ENCODE data around the gene NEK4.

DNA sequence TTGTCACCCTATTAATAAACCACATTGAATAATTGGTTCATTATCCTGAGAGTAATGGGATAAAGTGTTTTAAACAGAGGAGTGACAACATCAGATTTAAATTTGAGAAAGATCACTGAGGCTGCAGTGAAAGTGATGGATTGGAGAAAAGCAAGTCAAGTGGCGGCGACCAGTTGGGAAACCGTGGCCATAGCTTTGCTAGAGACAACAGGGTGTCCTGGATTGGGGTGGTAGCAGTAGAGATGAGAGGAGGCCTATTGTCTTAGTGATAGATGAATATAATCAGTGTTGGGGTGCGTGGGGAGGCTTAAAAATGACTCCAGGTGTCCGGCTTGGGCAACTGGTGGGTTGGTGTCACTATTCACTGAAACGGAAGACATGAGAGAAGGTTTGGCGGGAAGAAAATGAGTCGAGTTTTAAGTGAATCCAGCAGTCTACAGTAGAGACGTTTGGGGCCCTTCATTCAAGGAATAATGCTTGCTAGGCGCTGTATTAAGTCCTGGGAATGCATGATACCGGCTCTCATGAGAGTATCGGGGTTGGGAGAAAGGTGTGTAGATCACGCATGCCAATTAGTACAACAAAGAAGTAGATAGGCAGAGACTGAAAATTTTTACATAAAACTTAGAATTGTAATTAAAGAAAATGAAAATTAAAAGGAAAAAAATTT lies 819 bp downstream of the NEK4 start:
- TF ChIP-seq ZBTB37 (CRISPR knock-in tag; IDR thresholded peaks at IDR 0.05): no peak
- TF ChIP-seq KAT7 (CRISPR knock-in tag; IDR thresholded peaks at IDR 0.05; ENCODE audit: borderline replicate concordance): no peak
- TF ChIP-seq MTA1 (CRISPR knock-in tag; IDR thresholded peaks at IDR 0.05; ENCODE audit: borderline replicate concordance): no peak
- TF ChIP-seq, protein P1, sequence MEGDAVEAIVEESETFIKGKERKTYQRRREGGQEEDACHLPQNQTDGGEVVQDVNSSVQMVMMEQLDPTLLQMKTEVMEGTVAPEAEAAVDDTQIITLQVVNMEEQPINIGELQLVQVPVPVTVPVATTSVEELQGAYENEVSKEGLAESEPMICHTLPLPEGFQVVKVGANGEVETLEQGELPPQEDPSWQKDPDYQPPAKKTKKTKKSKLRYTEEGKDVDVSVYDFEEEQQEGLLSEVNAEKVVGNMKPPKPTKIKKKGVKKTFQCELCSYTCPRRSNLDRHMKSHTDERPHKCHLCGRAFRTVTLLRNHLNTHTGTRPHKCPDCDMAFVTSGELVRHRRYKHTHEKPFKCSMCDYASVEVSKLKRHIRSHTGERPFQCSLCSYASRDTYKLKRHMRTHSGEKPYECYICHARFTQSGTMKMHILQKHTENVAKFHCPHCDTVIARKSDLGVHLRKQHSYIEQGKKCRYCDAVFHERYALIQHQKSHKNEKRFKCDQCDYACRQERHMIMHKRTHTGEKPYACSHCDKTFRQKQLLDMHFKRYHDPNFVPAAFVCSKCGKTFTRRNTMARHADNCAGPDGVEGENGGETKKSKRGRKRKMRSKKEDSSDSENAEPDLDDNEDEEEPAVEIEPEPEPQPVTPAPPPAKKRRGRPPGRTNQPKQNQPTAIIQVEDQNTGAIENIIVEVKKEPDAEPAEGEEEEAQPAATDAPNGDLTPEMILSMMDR (CRISPR knock-in tag; IDR thresholded peaks at IDR 0.05): no peak
- no peak for TF ChIP-seq MTA3 (CRISPR knock-in tag; IDR thresholded peaks at IDR 0.05)
- TF ChIP-seq, protein P2, sequence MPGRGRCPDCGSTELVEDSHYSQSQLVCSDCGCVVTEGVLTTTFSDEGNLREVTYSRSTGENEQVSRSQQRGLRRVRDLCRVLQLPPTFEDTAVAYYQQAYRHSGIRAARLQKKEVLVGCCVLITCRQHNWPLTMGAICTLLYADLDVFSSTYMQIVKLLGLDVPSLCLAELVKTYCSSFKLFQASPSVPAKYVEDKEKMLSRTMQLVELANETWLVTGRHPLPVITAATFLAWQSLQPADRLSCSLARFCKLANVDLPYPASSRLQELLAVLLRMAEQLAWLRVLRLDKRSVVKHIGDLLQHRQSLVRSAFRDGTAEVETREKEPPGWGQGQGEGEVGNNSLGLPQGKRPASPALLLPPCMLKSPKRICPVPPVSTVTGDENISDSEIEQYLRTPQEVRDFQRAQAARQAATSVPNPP (CRISPR knock-in tag; IDR thresholded peaks at IDR 0.05): no peak
- TF ChIP-seq HMGXB3 (CRISPR knock-in tag; IDR thresholded peaks at IDR 0.05; ENCODE audit: borderline replicate concordance): no peak
- TF ChIP-seq IKZF4 (CRISPR knock-in tag; IDR thresholded peaks at IDR 0.05; ENCODE audit: borderline replicate concordance, low read depth, not compliant biosample characterization): no peak
- no peak for TF ChIP-seq EZH2 (conservative IDR thresholded peaks at IDR 0.05; ENCODE audit: low read depth, low read length)
- no peak for TF ChIP-seq CREB1 (IDR thresholded peaks at IDR 0.05)
- TF ChIP-seq CREB1 (CRISPR knock-in tag; IDR thresholded peaks at IDR 0.05): no peak
- no peak for TF ChIP-seq ZFP37 (CRISPR knock-in tag; IDR thresholded peaks at IDR 0.05; ENCODE audit: borderline replicate concordance)

All from HepG2 (cell line).